ENCODE measurements around the gene PLCL2.

GRCh38 chr3:17115186-17115585 lies 230.4 kb downstream of the PLCL2 start:
- TF ChIP-seq POLR2A (IDR thresholded peaks at IDR 0.05) (no peak), CTCF (IDR thresholded peaks at IDR 0.05) (no peak)
